GM19099 (cell line): ENCODE measurements around the gene CD83.

Experiments
- POLR2A ChIP-seq: IDR thresholded peaks from 3 replicates; pipeline ENCODE4 v1.6.1; 2011; ENCODE audit warnings: low read depth; ENCODE audit not compliant: insufficient read length; ENCODE audit errors: extremely low read depth

The CD83 gene

DNA sequence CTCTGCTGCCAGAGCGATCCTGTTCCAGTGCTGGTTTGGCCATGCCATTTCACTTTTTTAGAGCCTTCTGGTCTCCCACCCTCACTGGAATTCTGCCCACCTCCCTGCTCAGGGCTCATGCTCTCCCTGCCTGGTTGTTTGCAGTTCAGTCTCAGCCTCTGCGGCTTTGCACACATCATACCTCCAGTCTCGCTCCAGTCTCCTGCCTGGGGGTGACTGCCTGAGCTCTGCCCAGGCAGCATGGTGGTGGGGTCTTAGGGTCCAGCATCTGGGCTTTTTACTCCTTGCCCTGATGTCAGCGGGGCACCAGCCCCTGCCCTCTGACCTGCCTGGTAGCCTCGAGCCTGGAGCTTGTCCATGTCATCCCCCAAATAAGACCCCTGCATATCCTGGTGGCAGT lies 30.9 kb downstream of the CD83 start:
- no peak for TF ChIP-seq POLR2A

DNA sequence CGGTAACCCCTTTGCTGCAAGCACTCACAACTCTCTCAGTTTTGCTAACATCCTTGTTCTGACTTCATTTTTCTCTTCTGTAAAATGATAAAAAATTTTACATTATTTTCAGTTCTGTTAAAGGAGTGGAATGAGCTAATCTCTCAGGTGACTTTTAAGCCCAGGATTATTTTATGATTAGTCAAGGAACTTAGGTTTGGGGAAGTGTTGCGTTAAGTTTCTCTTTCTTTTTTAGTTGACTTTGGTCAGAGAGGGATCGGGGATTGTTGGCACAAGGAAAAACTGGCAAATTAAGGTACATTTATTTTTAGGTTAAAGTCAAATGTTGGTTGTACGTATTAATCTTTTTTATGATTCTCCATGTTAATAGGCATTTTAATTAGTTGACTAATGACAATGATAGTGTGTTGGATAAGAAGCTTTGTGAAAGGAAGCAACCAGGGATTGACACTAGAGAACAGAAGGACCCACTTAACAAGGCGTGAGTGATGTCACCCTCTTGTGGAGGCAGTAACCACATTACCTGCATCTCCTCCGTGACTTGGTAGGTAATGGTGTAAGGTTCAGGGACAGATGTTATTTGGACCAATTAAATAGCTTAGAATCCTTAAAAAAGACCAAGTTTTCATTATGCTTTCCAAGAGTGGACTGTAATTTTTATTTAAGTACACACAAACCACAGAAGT lies 31.6 kb downstream of the CD83 start:
- TF ChIP-seq POLR2A = no peak

DNA sequence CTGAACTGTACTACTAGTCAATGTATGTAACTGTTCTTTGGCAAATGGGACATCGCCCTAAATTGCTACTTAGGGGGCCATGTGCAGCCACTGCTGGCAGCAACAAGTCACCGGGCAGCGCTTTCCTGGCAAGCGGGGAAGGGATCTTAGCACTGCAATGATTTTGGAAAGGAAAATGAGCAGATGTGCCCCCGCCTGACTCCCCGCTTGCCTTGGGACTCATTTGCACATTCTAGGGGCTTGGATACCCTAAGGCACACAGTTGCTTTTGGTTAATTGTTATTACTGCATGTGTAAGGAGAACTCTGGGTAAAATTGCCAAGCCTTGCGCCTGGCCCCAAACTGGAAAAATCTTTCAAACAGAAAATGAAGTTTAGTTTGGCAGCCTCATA lies 32.2 kb downstream of the CD83 start:
- TF ChIP-seq POLR2A = no peak

DNA sequence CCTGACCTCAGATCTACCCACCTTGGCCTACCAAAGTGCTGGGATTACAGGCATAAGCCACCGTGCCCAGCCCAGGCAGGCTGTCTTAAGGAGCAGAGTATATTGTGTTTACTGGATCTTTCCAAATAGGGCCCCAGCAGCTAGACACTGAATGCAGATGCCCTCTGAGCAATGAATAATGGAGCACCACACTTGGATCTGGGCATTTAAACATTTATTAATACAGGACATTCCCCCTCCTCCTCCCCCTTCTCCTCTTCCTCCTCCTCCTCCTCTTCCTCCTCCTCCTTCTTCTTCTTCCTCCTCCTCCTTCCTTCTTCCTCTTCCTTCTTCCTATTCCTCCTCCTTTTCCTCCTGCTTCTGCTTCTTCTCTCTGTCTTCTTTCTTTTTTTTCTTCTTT lies 34.2 kb downstream of the CD83 start:
- TF ChIP-seq POLR2A = no peak

DNA sequence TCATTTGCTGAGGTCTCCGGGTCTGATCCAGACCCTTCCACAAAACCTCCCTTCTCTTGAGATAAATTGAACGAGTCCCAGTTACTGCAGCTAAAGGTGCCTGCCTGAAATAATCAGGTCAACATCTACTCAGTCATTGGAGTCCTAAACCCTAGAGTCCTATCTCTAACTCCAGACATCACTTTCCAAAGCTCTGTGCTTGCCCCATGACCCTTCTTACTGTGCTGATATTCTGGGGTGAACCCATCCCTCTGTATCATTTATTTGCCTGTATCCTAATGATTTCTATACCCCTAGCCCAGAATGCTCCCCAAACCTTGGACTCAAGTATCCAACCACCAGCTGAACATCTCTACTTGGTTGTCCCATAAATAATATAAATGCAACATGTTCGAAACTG lies 35.7 kb downstream of the CD83 start:
- no peak for TF ChIP-seq POLR2A

DNA sequence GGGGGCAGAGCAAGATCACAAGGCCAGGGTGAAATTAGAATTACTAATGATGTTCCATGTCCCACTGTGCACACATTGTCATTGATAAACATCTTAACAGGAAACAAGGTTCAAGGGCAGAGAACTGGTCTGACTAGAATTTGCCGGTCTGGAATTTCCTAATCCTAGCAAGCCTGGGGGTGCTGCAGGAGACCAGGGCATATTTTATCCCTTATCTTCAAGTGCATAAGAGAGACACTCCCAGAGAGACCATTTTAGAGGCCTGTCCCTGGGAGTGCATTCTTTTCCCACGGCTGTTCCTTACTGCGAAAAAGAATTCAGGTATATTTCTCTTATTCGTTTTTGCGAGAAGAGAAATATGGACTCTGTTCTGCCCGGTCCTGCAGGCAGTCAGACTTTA lies 41.5 kb downstream of the CD83 start:
- TF ChIP-seq POLR2A = no peak

DNA sequence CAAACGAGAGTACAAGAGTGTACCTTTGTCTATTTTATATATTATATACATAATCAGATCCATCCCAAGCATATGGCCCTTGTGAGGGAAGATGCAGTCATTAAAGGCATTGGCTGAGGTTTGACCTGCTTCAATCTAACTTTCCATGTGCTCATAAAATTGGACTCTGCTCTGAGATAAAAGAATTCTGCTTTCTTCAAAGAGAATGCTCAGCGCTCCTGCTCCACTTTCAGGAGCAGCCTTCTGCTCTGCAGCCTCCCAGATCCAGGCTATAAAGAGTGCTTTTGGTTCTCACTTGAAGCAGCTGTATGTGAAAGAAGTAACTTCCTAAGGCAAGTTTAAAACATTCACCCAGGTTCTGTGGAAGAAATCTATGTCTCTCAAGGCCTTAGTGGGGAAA lies 45.3 kb downstream of the CD83 start:
- no peak for TF ChIP-seq POLR2A

DNA sequence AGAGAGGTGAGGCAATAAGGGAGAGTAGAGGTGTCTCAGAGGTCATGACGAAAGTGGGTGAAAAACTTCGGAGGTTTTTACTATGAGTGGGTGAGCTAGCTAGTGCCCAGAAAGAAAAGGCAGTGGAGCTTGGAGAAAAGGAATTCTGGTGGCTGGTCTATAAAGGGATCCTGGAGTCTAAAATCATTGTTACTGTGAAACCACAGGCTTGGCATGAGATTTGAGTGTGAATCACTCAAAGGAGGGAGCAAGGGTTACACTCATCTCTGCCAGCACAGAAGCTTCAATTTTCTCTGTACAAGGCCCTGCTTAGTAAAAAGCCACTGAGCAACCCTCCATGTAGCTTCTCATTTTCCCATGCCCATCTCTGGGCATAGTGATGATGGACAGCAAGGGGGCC lies 47.5 kb downstream of the CD83 start:
- no peak for TF ChIP-seq POLR2A

DNA sequence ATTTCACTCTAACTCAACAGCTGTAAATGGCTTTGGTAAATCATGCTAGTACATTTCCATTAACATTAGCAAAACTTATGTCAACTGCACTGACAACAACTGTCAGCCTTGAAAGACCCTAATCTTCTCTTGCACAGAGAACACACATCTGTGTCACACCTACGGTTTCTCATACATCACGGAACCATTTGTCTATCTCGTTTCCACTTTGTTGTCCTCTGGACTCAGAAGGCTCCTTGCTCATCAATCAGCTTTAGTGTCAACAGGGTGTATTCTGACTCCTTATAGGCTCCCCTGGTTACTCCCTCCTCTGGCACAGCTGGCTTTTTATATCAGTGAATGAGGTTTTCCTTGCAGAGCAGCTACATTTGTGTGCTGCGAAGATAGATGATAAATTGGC lies 49.3 kb downstream of the CD83 start:
- no peak for TF ChIP-seq POLR2A

DNA sequence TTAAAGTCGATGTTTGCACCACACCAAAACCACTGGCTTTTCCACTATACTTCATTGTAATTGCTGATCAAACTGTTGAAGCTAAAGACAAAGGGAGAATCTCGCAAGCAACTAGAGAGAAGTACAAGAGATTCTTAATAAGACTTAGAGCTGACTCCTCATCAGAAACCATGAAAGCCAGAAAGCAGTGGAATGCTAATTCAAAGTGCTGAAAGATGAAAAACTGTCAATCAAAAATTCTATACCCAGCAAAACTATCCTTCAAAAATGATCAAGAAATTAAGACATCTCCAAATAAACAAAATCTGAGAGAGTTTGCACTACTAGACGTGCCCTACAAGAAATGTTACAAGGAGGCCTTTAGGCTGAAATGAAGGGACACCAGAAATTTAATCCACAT lies 52.6 kb downstream of the CD83 start:
- no peak for TF ChIP-seq POLR2A

DNA sequence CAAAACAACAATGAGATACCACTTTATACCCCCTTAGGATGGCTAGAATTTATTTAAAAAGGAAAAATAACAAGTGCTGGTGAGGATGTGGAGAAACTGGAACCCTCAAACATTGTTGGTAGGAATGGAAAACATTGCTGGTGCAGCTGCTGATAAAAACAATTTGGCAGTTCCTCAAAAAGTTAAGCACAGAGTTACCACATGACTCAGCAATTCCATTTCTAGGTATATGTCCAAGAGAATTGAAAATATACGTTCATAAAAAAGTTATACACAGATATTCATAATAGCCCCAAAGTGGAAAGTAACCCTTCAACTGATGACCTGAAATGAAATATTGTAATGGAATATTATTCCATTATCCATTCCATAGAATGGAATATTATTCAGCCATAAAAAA lies 55.0 kb downstream of the CD83 start:
- no peak for TF ChIP-seq POLR2A

DNA sequence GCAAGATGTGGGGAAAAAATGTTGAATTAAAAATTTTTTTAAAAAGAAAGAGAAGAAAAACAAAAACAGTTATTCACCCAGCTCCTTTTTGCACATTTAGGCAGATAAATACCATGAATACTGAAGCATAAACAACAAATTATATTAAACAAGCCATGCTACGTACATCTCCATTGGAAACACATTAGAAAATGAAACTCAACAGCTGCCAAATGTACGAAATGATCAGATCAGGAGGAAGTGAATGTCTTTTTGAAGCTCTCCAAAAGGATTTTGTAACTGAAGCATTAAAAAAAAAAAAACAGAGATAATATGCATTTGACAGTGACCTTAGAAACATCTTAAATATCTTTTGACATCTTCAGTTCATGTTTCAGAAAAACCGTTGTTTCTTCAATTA lies 56.7 kb downstream of the CD83 start:
- no peak for TF ChIP-seq POLR2A

DNA sequence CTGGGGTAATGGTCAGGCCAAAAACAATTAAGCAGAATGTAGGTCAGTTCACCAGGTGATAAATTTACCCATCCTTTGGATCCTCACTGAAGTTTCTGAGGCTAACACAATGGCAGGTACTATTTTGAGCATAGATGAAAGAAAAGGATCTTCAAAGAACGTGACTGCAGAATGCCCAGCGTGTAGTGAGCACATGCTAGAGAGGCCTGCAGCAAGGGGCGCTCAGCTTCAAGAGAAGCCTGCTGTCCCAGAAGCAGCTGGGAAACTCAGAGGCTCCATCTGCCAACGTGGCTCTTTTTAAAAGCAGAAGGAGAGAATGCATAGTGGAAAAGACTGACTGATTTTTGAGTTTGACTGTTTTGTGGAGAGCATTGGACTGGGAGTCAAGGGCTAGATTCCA lies 57.4 kb downstream of the CD83 start:
- no peak for TF ChIP-seq POLR2A

DNA sequence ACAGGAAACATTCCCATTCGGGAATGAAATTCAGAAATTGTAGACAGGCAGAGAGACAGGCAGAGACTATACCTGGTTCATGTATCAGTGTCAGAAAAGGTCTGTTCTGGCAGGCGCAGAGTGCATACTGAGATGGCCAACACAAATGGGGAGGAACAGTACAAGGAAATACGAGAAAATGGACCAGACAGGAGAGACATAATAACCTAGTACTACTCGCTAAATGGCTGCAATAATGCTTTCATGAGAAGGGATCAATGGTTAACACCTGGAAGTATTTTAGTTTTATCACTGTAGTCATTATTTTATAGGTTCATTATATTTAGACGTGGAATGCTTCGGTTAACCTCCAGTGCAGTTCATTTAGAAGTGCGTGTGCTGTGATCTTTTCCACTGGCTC lies 58.9 kb downstream of the CD83 start:
- TF ChIP-seq POLR2A = no peak

DNA sequence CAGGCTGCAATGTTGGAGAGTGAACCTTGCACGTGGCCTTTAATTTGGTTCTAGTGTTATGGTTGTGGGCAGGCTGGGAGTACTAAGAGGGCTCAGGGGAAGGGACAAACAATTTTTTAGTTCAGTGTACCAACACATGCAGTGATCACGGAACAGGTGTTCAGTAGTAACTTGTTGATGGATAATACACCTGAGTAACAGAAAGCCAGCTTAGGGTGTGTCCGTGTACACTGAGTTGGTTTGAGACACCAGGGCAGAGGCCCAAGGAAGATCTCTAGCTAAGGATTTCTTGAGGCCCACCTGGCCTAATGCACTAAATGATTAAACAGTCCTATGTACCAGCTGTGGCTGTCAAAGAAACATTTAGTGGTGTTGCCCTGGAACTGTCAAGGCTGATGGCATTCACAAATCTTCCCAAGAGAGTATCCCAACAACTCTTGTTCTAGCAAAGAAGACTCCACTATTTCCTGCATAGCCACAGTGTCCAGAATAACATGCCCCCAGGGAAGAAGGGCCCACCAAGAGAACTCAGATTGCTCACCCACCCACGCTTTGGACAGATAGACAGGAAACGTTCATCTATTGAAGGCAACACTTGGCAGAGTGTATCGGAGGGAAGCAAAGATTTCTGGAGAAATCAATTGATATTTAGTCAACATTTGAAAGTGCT lies 60.0 kb downstream of the CD83 start:
- no peak for TF ChIP-seq POLR2A

DNA sequence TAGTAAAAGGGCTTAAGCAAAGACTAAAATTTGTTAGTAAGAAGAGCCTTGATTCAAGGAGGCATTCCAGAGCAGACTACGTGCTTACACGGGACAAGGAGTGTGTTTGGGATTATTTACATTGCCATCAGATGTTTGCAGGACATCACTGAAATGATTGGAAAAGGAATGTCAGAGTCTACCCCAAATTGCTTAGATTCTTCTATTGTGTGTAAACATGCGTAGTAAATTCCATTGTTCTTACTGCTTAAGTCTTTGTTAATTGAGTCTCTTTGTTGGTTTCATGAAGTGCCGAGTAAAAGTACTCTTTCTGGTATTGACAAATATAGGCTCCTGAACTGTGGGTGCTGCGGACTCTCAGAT lies 60.5 kb downstream of the CD83 start:
- no peak for TF ChIP-seq POLR2A

DNA sequence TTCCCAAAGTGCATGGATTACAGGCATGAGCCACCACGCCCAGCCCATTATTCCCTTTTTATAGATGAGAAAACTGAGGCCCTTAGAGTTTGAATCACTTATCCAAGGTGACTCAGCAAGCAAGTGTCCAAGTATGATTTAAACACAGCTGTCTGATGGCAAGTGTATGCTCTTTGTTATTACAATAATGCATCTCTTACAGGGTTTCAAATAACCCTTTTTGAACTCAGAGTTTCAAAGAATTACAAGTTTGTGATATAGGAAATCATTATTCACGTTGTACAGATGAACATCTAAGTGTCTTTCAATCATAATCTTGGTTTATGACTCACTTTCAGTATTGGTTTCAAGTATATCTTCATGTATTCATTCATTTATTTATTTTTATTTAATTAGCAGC lies 63.0 kb downstream of the CD83 start:
- no peak for TF ChIP-seq POLR2A
